Stimulated activated naive CD8-positive, alpha-beta T cell treated with anti-CD3 and anti-CD28 coated beads, Interleukin-15, Interleukin-2, amounts not matched to agents 100 ng/mL and 50 ng/mL, for 24 hours (primary cell): ENCODE data around the gene PPP1R3E.

Source experiments
- H3K27ac Mint-ChIP-seq: one replicate; pipeline ENCODE4 v1.8.0; 2021; ENCODE audit warnings: mild to moderate bottlenecking, mixed read lengths
- H3K27me3 Mint-ChIP-seq: one replicate; pipeline ENCODE4 v1.8.0; 2021; ENCODE audit warnings: mixed read lengths
- H3K36me3 Mint-ChIP-seq: one replicate; pipeline ENCODE4 v1.8.0; 2021; ENCODE audit warnings: low read depth, mixed read lengths
- H3K4me1 Mint-ChIP-seq: one replicate; pipeline ENCODE4 v1.8.0; 2021; ENCODE audit warnings: low read depth, mixed read lengths
- H3K4me3 Mint-ChIP-seq: one replicate; pipeline ENCODE4 v1.8.0; 2021; ENCODE audit warnings: mild to moderate bottlenecking, mixed read lengths
- H3K9me3 Mint-ChIP-seq: one replicate; pipeline ENCODE4 v1.8.0; 2021; ENCODE audit warnings: mixed read lengths

PPP1R3E gene

DNA sequence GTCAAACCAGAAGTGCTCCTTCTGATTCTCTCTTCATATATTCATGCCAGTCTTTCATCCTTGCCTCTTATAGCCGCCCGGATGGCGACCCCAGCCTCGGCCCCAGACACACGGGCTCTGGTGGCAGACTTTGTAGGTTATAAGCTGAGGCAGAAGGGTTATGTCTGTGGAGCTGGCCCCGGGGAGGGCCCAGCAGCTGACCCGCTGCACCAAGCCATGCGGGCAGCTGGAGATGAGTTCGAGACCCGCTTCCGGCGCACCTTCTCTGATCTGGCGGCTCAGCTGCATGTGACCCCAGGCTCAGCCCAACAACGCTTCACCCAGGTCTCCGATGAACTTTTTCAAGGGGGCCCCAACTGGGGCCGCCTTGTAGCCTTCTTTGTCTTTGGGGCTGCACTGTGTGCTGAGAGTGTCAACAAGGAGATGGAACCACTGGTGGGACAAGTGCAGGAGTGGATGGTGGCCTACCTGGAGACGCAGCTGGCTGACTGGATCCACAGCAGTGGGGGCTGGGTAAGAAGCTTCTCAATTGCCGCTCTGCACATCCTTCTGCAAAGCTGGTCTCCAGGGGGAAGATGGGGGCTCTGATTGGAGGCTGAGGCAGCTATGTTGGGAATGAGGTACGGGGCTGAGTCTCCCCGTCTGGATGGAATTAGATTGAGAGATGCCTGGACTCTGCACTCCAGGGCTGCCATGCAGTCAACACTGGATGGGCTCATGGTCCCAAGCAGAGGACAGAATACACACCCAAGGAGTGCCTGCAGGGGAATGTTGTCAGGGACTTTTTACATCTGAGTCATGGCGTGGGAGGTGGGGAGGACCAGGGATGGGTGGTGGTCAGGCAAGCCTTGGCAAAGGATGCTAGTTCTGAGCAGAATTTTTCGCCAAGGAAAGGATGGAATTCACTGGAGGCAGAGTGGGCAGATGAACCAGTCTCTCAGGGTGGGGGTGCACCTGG lies 5.3 kb upstream of the PPP1R3E start:
- H3K9me3 Mint-ChIP-seq: no peaks in the 10 kb centered on the region
- no peaks in the 10 kb centered on the region for H3K36me3 Mint-ChIP-seq
- H3K27me3 Mint-ChIP-seq: peaks cover 22% of the 10 kb centered on the region
- H3K27ac Mint-ChIP-seq: no peak overlapping the region
- peaks cover 15% of the 10 kb centered on the region for H3K4me1 Mint-ChIP-seq
- H3K4me3 Mint-ChIP-seq: no peak overlapping the region

DNA sequence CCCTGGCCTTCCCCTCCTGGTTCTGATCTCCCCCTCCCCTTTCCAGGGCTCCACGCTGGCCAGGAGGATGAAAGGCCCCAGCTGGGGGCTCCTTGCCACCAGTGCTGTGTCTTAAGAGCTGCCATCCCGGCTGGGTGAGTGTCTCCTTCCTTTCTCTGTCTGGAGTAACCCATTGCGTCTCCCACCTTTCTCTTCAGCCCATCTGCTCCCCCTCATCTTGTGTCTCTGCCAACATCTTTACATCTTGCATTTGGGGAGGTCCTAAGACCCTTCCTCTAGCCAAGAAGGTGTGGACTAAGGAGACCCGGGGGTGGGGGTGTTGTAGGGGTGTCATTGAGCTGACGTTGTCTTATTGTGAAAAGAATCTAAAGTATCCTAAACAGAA lies 4.5 kb upstream of the PPP1R3E start:
- peaks cover 22% of the 10 kb centered on the region for H3K27me3 Mint-ChIP-seq
- H3K9me3 Mint-ChIP-seq: no peaks in the 10 kb centered on the region
- H3K4me3 Mint-ChIP-seq: peak overlapping the region; percentile 61
- H3K4me1 Mint-ChIP-seq: peaks cover 20% of the 10 kb centered on the region
- H3K27ac Mint-ChIP-seq: no peak overlapping the region
- no peaks in the 10 kb centered on the region for H3K36me3 Mint-ChIP-seq

DNA sequence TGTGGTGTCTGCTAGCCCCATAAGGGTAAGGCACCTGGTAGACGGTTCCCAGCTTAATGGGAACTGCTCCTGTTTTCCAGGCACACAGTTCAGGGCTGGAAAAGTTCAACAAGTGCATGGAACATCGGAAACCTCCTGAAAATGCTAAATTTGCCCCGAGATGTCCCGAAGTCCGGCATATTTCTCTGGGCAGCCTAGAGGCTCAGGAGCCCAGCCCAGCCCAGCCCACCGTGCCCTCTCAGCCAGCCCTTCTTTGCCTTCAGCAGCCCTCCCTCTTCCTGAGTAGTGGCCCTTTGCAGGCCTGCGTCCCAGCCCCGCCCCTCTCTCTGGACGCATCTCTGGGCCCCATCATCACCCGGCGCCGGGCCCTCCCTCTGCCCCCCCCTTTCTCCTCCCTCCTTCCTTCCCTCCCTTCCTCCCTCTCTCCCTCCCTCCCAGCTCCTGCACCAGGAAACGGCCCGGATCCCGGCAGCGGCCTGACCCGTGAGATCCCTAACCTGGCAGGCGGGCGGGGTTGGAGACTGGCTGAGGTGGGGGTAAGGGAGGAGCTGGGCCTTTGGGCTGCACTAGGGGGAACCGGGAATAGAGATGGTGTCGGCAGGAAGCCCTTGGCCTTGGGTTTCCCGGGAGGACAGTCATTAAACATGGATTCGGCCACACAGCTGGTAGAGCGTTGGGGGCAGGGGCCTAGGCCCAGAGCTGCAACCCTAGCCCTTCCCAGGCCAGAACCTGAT lies 3.9 kb upstream of the PPP1R3E start, which contains the start of gene BCL2L2:
TSS of gene BCL2L2 (plus strand) at position 422 of the 734 bp plus-strand sequence. CDS start 935 bp downstream, outside the sequence.
- Mint-ChIP-seq H3K27me3 (peaks cover 22% of the 10 kb centered on the region), H3K4me3 (peak within 1 kb of the TSS; percentile 61), H3K9me3 (no peaks in the 10 kb centered on the region), H3K4me1 (peaks cover 20% of the 10 kb centered on the region), H3K36me3 (no peaks in the 10 kb centered on the region), H3K27ac (no peak within 1 kb of the TSS)

DNA sequence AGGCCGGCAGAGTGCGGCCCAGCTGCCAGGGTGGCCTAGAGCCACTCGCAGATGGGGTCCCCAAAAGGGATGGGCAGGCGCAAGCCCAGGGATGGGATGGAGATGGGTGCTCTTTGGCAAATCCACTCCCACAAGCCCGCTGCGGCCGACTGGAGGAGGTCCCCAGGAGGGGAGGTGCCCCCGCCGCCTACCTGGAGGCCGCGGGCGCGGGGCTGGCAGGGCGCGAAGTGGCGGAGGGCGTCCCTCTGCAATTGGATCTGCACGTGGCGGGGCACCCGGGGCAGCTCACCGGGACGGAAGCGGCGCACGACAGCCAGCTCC lies 730 bp downstream of the PPP1R3E start:
- Mint-ChIP-seq H3K36me3 (peaks cover 13% of the 10 kb centered on the region), H3K4me1 (peaks cover 28% of the 10 kb centered on the region), H3K4me3 (peak overlapping the region; percentile 100), H3K9me3 (no peaks in the 10 kb centered on the region), H3K27ac (peak overlapping the region; percentile 94), H3K27me3 (peaks cover 8% of the 10 kb centered on the region)

DNA sequence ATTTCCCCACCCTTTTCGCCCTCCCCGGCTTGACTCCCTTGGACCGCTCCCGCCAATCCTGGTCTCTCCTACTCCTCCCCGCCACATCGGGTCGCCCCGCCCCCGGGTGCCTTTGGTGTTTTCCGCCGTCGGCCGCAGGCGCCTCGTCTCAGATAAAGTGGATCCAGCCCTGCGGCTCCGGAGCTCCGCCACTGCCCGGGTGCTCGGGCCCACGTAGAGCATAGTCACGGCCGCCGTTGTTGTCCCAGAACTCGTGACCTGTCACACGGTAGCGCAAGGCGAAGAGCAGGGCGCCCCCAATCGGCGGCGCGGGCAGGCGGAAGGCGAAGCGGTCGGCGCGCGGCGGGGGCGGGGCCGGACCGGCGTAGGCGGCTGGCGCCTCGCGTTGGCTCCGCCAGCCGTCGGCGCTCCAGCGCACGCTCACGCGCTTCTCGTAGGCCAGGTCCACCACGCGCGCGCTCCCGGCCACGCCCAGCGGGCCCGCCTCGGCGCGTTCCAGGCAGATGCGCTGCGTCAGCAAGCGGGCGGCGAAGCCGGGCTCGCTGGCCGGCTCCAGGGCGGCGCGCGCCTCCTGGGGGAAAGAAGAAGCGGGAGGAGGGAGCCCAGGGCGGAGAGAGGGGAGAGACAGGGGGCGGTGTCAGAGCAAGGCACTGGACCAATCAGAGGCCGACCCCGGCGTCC lies 1.2 kb downstream of the PPP1R3E start:
- peaks cover 13% of the 10 kb centered on the region for H3K36me3 Mint-ChIP-seq
- peaks cover 28% of the 10 kb centered on the region for H3K4me1 Mint-ChIP-seq
- peak overlapping the region; percentile 95 for H3K27ac Mint-ChIP-seq
- H3K4me3 Mint-ChIP-seq: peak overlapping the region; percentile 100
- H3K9me3 Mint-ChIP-seq: no peaks in the 10 kb centered on the region
- H3K27me3 Mint-ChIP-seq: peaks cover 7% of the 10 kb centered on the region

DNA sequence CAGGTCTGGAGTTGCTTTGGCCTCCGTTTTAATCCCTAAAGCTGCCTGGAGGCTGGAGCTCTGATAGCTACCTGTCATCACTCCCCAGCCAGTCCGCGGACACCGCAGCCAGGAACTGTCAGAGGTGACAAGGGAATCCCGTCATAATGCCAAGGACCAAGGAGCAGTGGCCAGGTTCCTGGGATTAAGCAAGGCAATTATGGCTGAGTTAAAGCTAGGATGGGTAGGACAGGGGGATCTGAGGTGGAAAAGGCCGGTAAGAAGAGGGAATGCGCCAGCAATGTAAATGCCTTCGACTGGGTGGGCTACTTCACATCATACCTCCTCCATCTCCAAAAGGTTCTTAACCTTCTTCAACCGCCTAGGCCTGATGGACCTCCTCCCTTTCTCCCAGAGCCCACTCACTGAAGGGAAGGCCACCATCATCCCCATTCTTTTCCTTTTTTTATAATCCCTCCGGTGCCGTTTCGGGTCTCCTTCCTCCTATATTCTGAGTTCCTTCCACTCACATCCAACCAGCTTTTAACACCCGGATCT lies 1.9 kb downstream of the PPP1R3E start:
- Mint-ChIP-seq H3K9me3 (no peaks in the 10 kb centered on the region), H3K36me3 (peaks cover 13% of the 10 kb centered on the region)

DNA sequence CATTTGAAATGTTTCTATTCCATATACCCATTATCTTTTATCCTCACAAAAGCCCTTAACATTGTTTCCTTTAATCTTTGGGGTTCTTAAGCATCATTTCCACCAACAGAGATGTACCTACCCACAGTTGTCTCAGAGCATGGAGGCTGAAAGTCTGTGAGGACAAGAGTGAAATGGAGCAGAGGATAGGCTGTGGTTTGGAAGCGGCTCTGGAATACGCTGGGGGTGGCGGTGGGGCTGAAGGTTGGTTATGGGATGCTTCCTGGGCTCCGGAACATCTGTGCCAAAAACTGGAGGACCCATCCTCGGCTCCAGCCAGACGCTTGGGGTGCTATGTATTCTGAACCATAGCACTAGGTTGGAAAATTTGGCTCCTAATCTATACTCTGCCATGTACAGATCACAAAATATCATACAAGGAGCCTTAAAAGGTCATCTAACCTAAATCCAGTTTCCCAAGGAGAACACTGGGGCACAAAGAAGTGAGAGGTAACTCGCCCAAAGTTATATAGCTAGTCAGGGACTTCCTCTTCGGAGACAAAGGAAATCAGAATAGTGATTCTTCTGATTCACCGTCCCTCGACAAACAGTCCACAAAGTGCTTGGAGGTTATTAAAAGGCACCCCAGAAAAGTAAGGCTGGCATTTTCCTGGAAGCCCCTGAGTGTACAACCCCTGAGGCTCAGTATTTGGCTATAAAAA lies 2.5 kb downstream of the PPP1R3E start:
- Mint-ChIP-seq H3K27me3 (no peaks in the 10 kb centered on the region), H3K36me3 (peaks cover 17% of the 10 kb centered on the region), H3K4me1 (peaks cover 27% of the 10 kb centered on the region), H3K9me3 (no peaks in the 10 kb centered on the region), H3K4me3 (peak overlapping the region; percentile 89), H3K27ac (peak overlapping the region; percentile 95)

More for the DNA sequence above, 1.9 kb downstream of the PPP1R3E start:
- Mint-ChIP-seq H3K27me3 (peaks cover under 1% of the 10 kb centered on the region), H3K4me3 (peak overlapping the region; percentile 89), H3K27ac (peak overlapping the region; percentile 95), H3K4me1 (peaks cover 23% of the 10 kb centered on the region)

DNA sequence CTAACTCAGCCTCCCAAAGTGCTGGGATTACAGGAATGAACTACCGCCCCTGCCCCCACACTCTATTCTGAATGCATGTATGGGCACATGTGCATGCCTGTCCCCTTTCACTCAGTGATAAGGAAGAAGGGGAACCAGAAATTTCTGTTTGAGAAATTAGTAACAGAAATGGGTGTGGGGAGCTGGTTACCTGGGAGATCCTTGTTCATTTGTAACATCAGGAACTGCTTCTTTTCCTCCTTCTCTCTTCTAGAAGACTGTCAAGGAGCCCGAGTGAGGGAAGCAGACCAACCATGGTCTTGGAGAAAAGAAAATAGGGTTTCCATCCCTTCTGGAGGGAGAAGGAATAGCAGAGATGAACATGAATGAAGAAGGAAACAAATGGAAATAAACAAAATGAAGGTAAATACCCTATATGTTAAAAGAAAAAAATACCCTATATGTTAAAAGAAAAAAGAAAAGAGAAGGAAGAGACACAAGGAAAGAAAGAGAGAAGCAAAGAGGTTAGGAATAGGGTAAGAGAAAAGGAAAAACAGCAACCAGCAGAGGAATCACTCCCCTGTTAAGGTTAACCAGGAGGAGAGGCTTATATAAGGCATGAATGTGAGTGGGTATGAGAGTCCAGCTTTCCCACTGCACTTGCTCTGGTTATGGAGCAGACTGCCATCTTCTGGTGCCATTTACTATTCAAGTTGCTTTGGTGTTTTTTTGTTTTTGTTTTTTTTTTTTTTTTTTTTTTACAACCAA lies 3.3 kb downstream of the PPP1R3E start:
- H3K9me3 Mint-ChIP-seq: no peaks in the 10 kb centered on the region
- H3K27ac Mint-ChIP-seq: no peak overlapping the region
- H3K4me1 Mint-ChIP-seq: peaks cover 33% of the 10 kb centered on the region
- H3K36me3 Mint-ChIP-seq: peaks cover 18% of the 10 kb centered on the region
- no peaks in the 10 kb centered on the region for H3K27me3 Mint-ChIP-seq
- H3K4me3 Mint-ChIP-seq: peak overlapping the region; percentile 89

DNA sequence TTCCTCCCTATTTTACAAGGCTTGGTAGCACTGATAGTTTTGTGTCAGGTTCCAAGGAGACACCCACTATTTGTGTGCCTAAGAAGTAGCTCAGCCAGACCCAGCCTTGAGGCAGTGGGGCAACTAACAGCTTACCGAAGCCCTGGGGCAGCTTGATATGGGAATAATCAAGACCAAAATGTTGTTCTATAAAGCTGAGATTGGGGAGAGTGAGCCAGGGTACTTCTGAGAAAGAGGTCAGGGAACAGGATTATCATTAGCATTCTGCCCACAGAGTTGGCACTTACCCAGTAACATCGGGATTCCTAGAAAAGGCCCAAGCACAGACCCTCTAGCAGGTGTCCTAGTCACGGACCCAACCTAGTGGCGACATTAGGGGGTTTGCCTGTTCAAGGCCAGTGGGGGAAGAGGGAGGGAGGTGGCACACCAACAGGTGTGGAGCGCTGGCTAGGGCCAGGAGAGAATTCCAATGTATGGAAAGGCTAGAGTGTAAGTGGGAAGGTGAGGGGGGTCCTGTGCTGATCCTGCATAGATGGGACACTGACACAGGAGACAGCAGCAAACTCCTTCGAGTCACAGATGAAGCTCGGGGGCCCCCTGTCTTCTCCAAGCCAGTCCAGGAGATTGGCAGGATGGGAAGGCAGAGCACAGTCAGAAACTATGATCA lies 4.9 kb downstream of the PPP1R3E start:
- H3K36me3 Mint-ChIP-seq: peaks cover 18% of the 10 kb centered on the region
- H3K4me3 Mint-ChIP-seq: no peak overlapping the region
- H3K9me3 Mint-ChIP-seq: no peaks in the 10 kb centered on the region
- H3K27ac Mint-ChIP-seq: peak overlapping the region; percentile 28
- no peaks in the 10 kb centered on the region for H3K27me3 Mint-ChIP-seq
- H3K4me1 Mint-ChIP-seq: peaks cover 28% of the 10 kb centered on the region

DNA sequence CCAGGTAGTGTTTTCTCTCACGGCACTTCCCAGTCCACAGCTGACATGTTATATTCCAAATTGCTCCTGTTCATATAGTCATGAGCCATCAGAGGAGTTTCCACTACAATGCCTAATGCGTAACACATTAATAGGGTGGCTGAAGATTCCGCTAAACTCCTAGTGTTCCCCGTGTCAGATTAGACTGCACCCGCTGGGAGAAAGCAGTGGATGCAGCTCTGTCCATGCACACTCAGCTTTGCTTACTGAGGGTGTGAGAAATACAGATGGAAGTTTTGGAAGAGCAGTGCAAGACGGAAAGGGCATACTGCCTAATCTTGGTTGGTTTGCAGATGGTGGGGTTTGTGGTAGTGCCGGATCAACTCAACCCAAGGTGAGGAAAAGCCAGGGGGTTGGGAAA lies 5.6 kb downstream of the PPP1R3E start:
- Mint-ChIP-seq H3K4me1 (peaks cover 25% of the 10 kb centered on the region), H3K9me3 (no peaks in the 10 kb centered on the region), H3K27me3 (no peaks in the 10 kb centered on the region), H3K4me3 (no peak overlapping the region), H3K27ac (no peak overlapping the region), H3K36me3 (peaks cover 18% of the 10 kb centered on the region)

DNA sequence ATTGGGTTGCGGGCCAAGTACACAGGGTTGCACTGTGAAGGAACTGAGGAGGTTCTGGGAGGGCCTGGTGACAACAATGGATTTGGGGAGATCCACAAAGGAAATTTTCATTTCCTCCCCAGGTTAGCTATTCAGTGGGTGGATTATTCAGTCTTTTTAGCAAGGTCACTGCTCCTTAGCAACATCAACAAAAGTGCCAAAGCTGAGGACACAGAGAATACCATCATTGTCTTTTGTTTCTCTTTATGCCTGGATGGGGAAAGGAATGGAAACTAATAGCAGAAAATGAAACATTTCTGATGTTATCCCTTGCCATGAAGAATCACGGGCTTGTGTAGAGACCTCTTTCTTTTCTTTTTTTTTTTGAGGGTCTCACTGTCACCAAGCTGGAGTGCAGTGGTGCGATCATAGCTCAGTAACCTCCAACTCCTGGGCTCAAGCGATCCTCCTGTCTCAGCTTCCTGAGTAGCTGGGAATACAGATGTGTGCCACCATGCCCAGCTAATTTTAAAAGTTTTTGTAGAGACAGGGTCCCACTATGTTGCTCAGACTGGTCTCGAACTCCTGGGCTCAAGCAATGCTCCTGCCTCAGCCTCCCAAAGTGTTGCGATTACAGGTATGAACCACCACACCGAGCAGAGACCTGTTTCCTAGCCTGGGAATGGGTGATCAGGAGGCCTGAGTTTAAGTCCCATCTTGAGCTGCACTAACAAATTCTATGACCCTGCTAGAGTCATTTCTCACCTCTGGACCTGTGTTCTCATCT lies 6.5 kb downstream of the PPP1R3E start:
- H3K27me3 Mint-ChIP-seq: no peaks in the 10 kb centered on the region
- H3K27ac Mint-ChIP-seq: no peak overlapping the region
- no peak overlapping the region for H3K4me3 Mint-ChIP-seq

DNA sequence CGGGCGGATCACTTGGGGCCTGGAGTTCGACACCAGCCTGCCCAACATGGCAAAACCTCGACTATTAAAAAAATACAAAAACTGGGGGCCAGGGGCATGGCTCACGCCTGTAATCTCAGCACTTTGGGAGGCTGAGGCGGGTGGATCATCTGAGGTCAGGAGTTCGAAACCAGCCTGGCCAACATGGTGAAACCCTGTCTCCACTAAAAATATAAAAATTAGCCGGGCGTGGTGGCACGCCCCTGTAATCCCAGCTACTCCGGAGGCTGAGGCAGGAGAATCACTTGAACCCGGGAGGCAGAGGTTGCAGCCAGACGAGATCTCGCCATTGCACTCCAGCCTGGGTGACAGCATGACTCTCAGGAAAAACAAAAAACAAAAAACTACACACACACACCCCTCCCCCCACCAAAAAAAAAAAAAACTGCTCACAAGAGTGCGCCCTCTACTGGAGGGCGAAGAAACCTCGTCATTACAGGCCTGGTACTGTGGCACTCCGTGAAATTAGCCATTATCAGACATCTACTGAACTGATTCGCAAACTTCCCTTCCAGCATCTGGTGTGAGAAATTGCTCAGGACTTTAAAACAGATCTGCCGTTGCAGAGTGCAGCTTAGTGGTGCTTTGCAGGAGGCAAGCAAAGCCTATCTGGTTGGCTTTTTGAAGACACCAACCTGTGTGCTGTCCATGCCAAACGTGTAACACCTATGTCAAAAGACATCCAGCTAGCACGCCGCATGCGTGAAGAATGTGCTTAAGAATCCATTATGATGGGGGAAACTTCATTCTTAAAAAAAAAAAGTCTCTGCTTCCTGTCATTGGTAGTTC lies 7.7 kb downstream of the PPP1R3E start:
- H3K4me3 Mint-ChIP-seq: no peak overlapping the region
- no peaks in the 10 kb centered on the region for H3K27me3 Mint-ChIP-seq
- H3K27ac Mint-ChIP-seq: no peak overlapping the region
- no peaks in the 10 kb centered on the region for H3K9me3 Mint-ChIP-seq
- peaks cover 18% of the 10 kb centered on the region for H3K4me1 Mint-ChIP-seq
- H3K36me3 Mint-ChIP-seq: peaks cover 18% of the 10 kb centered on the region

More for the DNA sequence above, 6.5 kb downstream of the PPP1R3E start:
- Mint-ChIP-seq H3K9me3 (no peaks in the 10 kb centered on the region), H3K36me3 (peaks cover 18% of the 10 kb centered on the region), H3K4me1 (peaks cover 25% of the 10 kb centered on the region)
